ENCODE results near the gene NAALADL2.
"Not testable (repeated sequence)": the region's sequence is repeated elsewhere in the genome, so short reads cannot be mapped to it uniquely, and the experiment has no call there.

NAALADL2 gene

GRCh38 chr3:175729466-175729865 is 870.3 kb downstream of the NAALADL2 start:
- DNase-seq = no peak

GRCh38 chr3:175731543-175731942 is 872.4 kb downstream of the NAALADL2 start:
- no peak for DNase-seq

GRCh38 chr3:175732017-175732416 is 872.9 kb downstream of the NAALADL2 start:
- DNase-seq = no peak

GRCh38 chr3:175735866-175736265 is 876.7 kb downstream of the NAALADL2 start:
- DNase-seq = no peak

DNA sequence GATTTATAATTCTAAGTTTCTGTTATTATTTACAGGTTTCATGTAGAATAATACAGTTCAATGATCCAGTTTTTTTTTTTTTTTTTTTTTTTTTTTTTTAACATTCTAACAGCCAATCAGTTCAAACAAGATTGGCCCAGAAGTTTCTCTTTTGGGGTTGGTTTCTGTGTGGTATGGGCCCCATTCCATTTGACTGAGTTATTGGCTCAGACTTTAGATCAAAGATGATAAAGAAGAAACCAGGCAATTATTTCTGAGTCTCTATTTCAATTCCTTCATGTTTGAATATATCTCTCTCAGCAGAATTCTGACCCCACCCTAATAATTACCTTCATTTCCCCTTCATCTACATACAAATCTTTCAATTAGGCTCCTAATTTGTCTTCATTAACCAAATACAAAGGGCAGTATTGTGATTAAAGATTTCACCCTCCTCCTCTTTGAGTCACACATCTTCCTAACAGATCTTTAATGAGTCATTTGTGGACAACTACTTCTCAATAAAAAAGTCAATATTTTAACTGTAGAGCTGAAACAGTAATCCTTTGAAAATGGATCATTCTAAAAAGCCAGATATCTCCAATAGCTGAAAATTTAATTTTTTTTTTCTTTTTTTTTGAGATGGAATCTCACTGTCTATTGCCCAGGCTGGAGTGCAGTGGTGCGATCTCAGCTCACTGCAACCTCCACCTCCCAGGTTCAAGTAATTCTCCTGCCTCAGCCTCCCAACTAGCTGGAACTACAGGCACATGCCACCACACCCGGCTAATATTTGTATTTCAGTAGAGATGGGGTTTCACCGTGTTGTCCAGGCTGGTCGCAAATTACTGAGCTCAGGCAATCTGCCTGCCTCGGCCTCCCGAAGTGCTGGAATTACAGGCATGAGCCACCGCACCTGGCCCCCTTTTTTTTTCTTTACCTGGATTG is 878.8 kb downstream of the NAALADL2 start:
- no peak for DNase-seq

DNA sequence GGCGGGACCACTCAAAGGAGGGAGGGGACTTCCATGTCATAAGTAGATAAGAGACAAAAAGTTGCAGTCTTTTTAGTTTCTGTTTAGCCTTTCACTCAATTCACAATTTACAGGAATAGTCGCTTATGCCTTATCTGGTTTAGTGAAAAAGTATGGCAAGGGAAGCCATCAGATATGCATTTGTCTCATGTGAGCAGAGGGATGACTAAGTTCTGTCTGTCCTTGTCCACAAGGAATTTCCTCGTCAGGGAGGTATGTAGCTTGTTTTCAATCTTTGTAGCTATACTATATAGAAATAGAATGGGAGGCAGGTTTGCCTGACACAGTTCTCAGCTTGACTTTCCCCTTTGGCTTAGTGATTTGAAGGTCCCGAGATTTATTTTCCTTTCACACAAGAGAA is 882.8 kb downstream of the NAALADL2 start:
- DNase-seq = no peak

DNA sequence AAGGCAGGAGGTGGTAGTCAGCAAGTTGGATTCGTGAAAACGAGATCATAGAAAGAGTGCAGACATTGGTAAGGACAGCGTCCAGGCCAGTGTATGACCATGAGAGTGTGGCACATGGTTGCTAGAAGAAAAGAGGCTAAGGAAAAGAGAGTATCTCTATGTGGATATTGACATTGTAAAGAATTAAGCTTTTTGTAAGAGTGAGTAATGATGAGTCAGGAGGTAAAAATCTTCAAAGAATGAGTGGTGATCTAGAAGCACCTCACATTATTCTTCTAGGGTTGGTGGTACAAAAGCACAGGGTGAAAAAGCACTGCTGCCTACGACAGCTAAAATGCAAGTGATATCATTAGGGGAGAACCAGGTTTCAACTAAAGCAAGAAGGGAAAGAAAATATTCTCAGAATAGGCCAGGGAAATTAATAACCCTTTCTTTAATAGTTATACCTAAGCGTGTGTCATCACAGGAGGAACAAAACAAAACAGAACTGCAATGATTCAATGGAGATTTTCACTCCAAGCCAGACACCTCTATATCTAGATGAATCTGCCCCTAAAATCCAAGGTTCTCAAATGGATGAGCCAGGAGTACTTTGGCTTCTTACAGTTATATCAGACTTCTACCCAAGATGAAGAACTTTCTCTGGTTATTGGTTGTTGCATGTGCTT is 884.7 kb downstream of the NAALADL2 start:
- DNase-seq = no peak

DNA sequence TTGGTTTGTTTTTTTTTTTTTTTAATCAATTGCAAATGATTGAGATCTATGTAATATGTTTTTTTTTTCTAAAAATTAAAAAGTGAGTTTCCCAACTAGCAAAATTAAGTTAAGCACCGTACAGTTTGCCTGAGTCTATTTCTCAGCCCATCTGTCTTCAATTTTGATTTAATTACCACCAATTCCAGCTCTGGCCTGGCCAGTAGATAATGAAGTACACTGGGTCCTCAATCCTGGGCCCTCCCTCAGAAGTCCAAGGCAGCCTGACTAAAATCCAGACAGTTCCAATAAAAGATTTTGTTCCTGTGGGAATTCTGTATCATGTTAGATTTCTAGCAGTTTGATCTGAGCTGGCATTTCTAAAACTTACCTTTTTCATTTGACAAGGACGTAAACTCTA is 887.2 kb downstream of the NAALADL2 start:
- DNase-seq = no peak

- DNase-seq = no peak
Observed at GRCh38 chr3:175748087-175748730, 889.1 kb downstream of the NAALADL2 start.

DNA sequence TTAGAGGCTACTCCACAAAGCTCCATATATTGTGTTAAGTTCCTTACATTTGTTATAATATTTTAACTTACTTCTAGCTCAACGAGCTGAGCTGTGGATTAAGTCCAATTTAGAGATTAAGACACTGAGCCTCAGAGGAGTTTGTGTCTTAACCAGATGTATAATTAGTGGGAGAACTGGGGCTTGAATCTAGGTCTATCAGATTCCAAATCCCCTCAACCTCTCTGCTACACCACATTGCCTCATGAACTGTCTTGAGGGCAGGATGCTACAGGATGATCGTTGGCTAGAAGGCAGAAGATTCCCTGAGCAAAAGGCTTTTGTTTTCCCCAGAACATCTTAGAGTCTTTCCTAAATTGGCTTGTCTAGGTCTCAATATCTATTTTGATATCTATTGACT is 890.8 kb downstream of the NAALADL2 start:
- DNase-seq = no peak

DNA sequence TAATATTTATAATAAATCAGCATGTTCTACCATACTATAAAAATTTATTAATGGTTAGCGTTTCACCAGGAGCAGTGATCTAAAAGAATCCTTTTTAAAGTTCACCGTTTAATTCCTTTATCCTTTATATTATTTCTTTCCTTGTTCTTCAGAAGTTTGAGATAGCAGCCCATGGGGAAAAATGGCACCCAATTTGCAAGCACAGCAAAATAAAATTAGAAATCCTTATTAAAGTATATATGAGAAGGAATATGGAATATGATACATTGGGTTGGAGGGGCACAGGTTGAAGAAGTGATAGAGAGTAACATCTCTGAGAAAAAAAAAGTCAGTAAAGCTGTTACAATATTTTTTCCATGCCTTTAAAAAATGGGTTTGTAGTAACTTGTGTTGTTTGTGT is 892.0 kb downstream of the NAALADL2 start:
- DNase-seq = no peak

DNA sequence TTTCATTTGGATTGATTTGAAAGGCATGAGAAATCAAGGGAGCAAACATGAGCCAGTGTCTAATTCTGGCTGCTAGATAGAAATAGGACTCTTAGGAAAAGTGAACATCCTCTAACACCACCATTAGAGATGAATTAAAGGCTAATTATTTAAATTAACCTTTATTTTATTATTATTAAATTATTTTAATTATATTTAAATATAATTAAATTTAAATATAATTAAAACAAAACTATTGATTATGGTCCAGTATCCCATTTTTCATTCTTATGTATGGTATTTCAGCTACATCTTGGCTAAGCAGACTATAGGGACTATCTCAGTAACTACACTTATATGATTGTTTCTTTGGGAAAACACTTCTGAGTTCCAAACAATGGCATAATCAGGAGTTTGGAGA is 904.8 kb downstream of the NAALADL2 start:
- no peak for DNase-seq

DNA sequence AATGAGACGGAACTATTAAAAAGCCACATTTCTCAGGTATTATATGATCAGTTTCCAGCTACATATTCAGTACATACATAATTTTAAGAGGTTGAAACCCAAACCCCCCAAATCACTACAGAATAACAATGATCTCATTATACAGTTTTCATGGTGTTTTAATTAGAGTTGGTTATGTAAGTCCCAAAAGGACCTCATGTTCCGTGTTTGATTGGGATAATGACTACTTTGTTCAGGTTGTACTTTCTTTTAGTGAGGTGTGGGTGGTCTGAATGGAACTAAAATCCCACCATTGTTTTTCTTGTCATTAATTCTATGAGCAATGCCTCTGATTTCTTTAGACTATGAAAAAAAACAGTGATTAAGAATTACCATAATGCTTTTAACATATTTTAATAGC is 905.6 kb downstream of the NAALADL2 start:
- DNase-seq = no peak

DNA sequence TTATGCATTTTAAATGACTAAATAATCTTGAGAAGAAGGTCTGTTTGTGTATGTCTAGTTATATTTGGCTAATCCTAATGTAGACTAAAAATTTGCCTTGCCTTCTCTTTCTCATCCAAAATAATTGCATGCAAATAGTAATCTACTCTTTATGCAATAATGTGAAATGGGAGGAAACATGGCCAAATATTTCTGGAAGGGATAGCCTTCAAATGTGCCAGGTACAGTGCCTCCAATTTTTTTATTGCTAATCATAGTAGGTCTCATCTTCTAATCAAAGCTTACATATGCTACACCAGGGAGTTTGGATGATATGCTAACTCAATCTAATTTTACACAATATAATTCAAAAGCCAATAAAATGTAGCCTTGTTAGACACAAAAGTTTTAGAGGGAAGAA is 911.3 kb downstream of the NAALADL2 start:
- DNase-seq = no peak

DNA sequence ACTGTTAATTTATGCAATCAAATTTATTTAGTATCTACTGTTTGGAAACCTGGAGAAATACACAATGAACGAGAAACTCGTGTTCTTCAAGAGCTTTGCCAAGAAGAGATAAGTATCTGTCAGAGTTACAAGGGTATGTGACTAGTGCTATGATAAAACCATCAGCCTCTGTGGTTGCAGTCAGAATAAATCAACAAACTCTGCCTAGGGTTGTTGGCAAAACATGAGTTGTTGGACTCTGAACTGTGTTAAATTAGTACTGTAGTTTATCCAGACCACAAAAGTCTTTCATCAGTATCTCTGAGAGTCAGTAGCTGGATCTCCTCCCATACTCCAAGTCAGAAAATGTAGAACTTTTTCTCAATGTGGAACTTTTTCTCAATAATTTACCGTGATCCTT is 918.4 kb downstream of the NAALADL2 start:
- no peak for DNase-seq

GRCh38 chr3:175777965-175778364 is 918.8 kb downstream of the NAALADL2 start:
- no peak for DNase-seq

DNA sequence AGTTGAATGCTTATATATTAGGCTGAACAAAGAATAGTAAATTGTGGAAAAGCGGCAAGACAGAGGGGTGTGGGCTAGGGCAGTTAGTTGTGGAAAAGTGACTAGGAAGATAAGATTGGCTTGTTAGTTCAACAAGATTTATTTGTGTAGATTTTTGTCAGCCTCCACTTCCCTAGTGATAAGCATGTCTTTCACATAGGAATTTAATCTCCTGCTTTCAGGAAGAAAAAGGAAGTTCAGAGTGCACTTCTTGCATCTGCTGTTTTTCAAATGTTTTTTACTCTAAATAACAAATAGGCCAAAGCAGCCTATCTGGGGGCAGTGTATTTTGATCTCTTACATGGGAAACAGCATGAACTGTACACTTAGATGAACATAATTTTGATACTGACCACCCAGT is 919.9 kb downstream of the NAALADL2 start:
- no peak for DNase-seq

- not testable (repeated sequence) for DNase-seq
Observed at GRCh38 chr3:175787109-175787508, 928.0 kb downstream of the NAALADL2 start.

DNA sequence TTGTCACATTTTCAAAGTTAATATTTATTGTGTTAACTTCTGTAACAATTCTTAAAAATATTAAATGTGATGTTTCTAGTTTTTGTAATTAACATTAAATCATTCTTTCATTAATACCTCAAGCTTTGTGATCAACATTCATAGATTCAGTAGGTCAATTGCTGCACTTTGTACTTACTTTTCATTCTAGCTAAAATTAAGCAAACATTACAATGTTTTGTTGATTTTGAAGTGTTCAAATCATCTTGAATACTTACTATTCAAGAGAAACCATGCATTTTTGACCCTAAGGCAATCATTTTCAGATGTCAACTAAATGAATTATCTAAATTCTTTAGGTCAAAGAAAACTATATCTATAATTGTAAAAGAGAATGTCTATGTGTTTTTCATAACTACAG is 933.1 kb downstream of the NAALADL2 start:
- DNase-seq = no peak

GRCh38 chr3:175798326-175798725 is 939.2 kb downstream of the NAALADL2 start:
- DNase-seq = no peak

- DNase-seq = no peak
Observed at GRCh38 chr3:175805825-175806224, 946.7 kb downstream of the NAALADL2 start.

DNA sequence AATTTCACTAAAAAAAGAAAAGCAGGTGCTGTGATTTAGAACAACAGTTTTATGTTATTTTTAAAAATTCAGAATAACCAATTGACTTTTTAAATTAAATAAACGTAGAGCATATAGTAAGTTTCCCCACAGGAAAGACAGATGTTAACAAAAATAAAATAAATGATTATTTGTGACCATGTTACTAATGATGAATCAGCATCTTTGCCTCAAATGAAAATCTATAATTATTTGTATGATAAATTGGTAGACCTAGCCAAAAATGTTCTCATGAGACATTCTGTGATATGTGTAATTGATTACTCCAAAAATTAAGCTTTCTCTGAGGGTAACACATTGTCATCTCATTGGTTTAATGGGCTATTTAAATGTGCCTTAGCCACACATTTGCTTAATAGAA is 948.0 kb downstream of the NAALADL2 start:
- DNase-seq = no peak

DNA sequence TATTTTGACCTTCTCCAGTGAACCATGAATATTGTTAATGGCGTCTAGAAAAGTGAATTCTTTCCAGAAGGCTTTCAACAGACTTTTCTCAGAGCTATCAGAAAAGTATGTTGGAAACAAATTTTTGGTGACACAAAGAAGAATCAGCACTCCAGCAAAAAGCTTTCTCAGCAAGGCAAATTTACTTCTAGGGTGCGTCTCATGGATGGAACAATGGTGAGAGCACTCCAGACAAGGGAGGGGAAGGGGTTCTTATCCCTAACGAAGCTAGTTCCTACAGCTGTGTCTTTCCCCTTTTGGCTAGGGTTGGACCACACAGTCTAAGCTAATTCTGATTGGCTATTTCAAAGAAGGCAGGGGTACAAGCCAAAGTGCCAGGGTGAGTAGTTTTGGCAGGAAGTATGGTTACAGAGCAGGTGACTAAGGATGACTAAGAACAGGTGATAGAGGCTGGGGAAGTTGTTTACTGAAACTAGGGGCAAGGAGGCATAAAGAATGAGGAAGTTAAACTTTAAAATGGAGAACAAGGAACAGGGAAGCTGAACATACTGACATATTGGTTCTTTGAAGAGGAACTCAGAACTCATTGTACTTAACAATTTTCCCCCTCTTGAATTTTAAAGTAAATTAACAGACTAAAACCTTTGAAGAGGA is 959.8 kb downstream of the NAALADL2 start:
- peak; percentile 88 for DNase-seq
